HEK293T (cell line): ENCODE data around the gene PLCB1.

Experiments
- CTBP1 ChIP-seq: fragments of 450-650 bp; IDR thresholded peaks from 2 replicates; pipeline ENCODE4 v1.6.1; 2016; ENCODE audit warnings: borderline replicate concordance
- ELF4 ChIP-seq: fragments of 450-650 bp; IDR thresholded peaks from 2 replicates; pipeline ENCODE4 v1.6.1; 2017; ENCODE audit warnings: antibody characterized with exemption
- FOXA1 ChIP-seq: fragments of 450-650 bp; IDR thresholded peaks from 2 replicates; pipeline ENCODE4 v1.6.1; 2016; ENCODE audit warnings: mild to moderate bottlenecking
- FOXK2 ChIP-seq: fragments of 450-650 bp; IDR thresholded peaks from 2 replicates; pipeline ENCODE4 v1.6.1; 2016; ENCODE audit warnings: mild to moderate bottlenecking
- NFRKB ChIP-seq: fragments of 450-650 bp; IDR thresholded peaks from 2 replicates; pipeline ENCODE4 v1.6.1; 2016; ENCODE audit warnings: mild to moderate bottlenecking, moderate library complexity
- SUZ12 ChIP-seq: fragments of 450-650 bp; IDR thresholded peaks from 2 replicates; pipeline ENCODE4 v1.6.1; 2016; ENCODE audit warnings: mild to moderate bottlenecking
- TARDBP ChIP-seq: fragments of 450-650 bp; IDR thresholded peaks from 2 replicates; pipeline ENCODE4 v1.6.1; 2016
- ZNF384 ChIP-seq: fragments of 450-650 bp; IDR thresholded peaks from 2 replicates; pipeline ENCODE4 v1.6.1; 2016

- no peak for TF ChIP-seq ZNF384
- TF ChIP-seq CTBP1, result no peak
- TF ChIP-seq TARDBP, result no peak
- TF ChIP-seq NFRKB, result no peak
- TF ChIP-seq FOXK2, result no peak
- TF ChIP-seq ELF4, result no peak
- no peak for TF ChIP-seq SUZ12
- TF ChIP-seq FOXA1, result no peak
These were observed 118.6 kb downstream of the PLCB1 start for GRCh38 chr20:8250539-8251200.
